A549 (cell line): ENCODE measurements around the gene GREB1. TPM values are rescaled to one million over a fixed set of nuclear protein-coding genes. Genes with fewer than 3 reads are reported as not detected.

ENCODE experiments used
- ATAC-seq, 2 experiments: fragments of 200-7000 bp in 1 of 2; fragments of >200 bp in 1 of 2; cut with Nextera tagmentation in 1 of 2; cut with Tn5 transposase in 1 of 2; 3 replicates each; pipeline versions ENCODE4 v1.8.0 to v1.9.1; 2018 to 2020; ENCODE audit warnings: mild to moderate bottlenecking in 1 of 2, moderate library complexity in 1 of 2
- CTCF ChIA-PET: fragments of 300-600 bp; sonication (Branson Sonifier 250); formaldehyde crosslinking; extraction: SDS; loops from one replicate; lab custom pipeline; 2021; ENCODE audit warnings: antibody characterized with exemption, inconsistent platforms; lab: Yijun Ruan, JAX
- POLR2A ChIA-PET: fragments of 350-600 bp; formaldehyde crosslinking; extraction: SDS; loops from one replicate; lab custom pipeline; 2021; ENCODE audit warnings: antibody characterized with exemption, inconsistent platforms; lab: Yijun Ruan, JAX
- DNase-seq, 2 experiments: peaks; one replicate each; pipeline versions ENCODE4 v3.0.0 to v3.0.0-alpha.2; 2011 to 2016; ENCODE audit warnings: low read depth in 1 of 2, low spot score in 1 of 2
- FAIRE-seq: peaks from 2 replicates; lab custom pipeline; 2011; peaks lifted over from hg19 to GRCh38; lab: Jason Lieb, UNC
- H3K27ac ChIP-seq, 2 experiments: fragments of >200 bp; sonication (Bioruptor Twin); formaldehyde crosslinking; 3 replicates each; pipeline ENCODE4 v1.5.1; 2016 to 2017
- H3K4me1 ChIP-seq: fragments of >200 bp; sonication (Bioruptor Twin); formaldehyde crosslinking; 3 replicates; pipeline ENCODE4 v1.6.1; 2016
- H3K4me2 ChIP-seq: fragments of >200 bp; sonication (Bioruptor Twin); formaldehyde crosslinking; 3 replicates; pipeline ENCODE4 v1.6.1; 2016
- H3K4me3 ChIP-seq: fragments of >200 bp; sonication (Bioruptor Twin); formaldehyde crosslinking; 3 replicates; pipeline ENCODE4 v1.5.1; 2016
- H3K9me3 ChIP-seq: fragments of >200 bp; sonication (Bioruptor Twin); formaldehyde crosslinking; 3 replicates; pipeline ENCODE4 v1.6.1; 2016
- ATOH8 ChIP-seq: fragments of 250-450 bp; sonication (Bioruptor Pico); IDR thresholded peaks from 2 replicates; pipeline ENCODE4 v1.5.0; 2020; ENCODE audit warnings: low read depth, mild to moderate bottlenecking, moderate library complexity
- BCL3 ChIP-seq: fragments of >200 bp; sonication (Bioruptor Twin); formaldehyde crosslinking; IDR thresholded peaks from 3 replicates; pipeline ENCODE4 v1.6.1; 2016
- CEBPB ChIP-seq, 2 experiments: fragments of >200 bp in 1 of 2; sonication (Bioruptor Twin) in 1 of 2; formaldehyde crosslinking in 1 of 2; IDR thresholded peaks; 2 replicates each; pipeline ENCODE4 v1.6.1; 2012 to 2016
- CHD2 ChIP-seq: fragments of 150-350 bp; IDR thresholded peaks from 2 replicates; pipeline ENCODE4 v1.6.1; 2014; ENCODE audit warnings: low read length; ENCODE audit not compliant: partially characterized antibody
- CHD4 ChIP-seq: fragments of 200-600 bp; sonication (generic); IDR thresholded peaks from 2 replicates; pipeline ENCODE4 v1.6.1; 2016; ENCODE audit warnings: antibody characterized with exemption, mild to moderate bottlenecking, borderline replicate concordance
- EHF ChIP-seq: fragments of 250-450 bp; sonication (Bioruptor Pico); IDR thresholded peaks from 2 replicates; pipeline ENCODE4 v1.5.0; 2020; ENCODE audit warnings: mild to moderate bottlenecking
- EHMT2 ChIP-seq: fragments of 200-600 bp; sonication (generic); IDR thresholded peaks from 2 replicates; pipeline ENCODE4 v1.6.1; 2016; ENCODE audit warnings: antibody characterized with exemption, low read depth, mild to moderate bottlenecking, moderate library complexity
- ESRRA ChIP-seq: fragments of 150-350 bp; IDR thresholded peaks from 2 replicates; pipeline ENCODE4 v1.6.1; 2014; ENCODE audit warnings: mild to moderate bottlenecking, low read length, borderline replicate concordance
- FOSL2 ChIP-seq, 2 experiments: fragments of 450-650 bp in 1 of 2; fragments of >200 bp in 1 of 2; sonication (Bioruptor Twin) in 1 of 2; formaldehyde crosslinking; IDR thresholded peaks; 2 replicates each; pipeline versions ENCODE4 v1.5.0 to v1.6.1; 2016 to 2020; ENCODE audit warnings: mild to moderate bottlenecking in 1 of 2, moderate library complexity in 1 of 2
- HES2 ChIP-seq: fragments of >200 bp; sonication (Bioruptor Twin); formaldehyde crosslinking; IDR thresholded peaks from 2 replicates; pipeline ENCODE4 v1.6.1; 2016
- KDM5A ChIP-seq: fragments of 200-600 bp; sonication (generic); IDR thresholded peaks from 2 replicates; pipeline ENCODE4 v1.6.1; 2016; ENCODE audit warnings: antibody characterized with exemption, mild to moderate bottlenecking
- MAFK ChIP-seq: fragments of 450-650 bp; IDR thresholded peaks from 2 replicates; pipeline ENCODE4 v1.6.1; 2014; ENCODE audit not compliant: partially characterized antibody
- MAX ChIP-seq: IDR thresholded peaks from 2 replicates; pipeline ENCODE4 v1.6.1; 2012
- POLR2AphosphoS2 ChIP-seq: conservative IDR thresholded peaks from 2 replicates; pipeline ENCODE4 v1.6.1; 2012; ENCODE audit warnings: low read length, improper control_type of control experiment, inconsistent platforms
- REST ChIP-seq: fragments of 200-600 bp; sonication (generic); IDR thresholded peaks from 2 replicates; pipeline ENCODE4 v1.6.1; 2016; ENCODE audit warnings: antibody characterized with exemption, mild to moderate bottlenecking, moderate library complexity
- RFX5 ChIP-seq: fragments of 450-650 bp; IDR thresholded peaks from 2 replicates; pipeline ENCODE4 v1.7.1; 2014; ENCODE audit warnings: antibody characterized with exemption, mild to moderate bottlenecking, moderate library complexity
- RNF2 ChIP-seq: fragments of 200-600 bp; sonication (generic); IDR thresholded peaks from 2 replicates; pipeline ENCODE4 v1.6.1; 2016; ENCODE audit warnings: low read depth, mild to moderate bottlenecking, antibody characterized with exemption, moderate library complexity, borderline replicate concordance
- SREBF2 ChIP-seq: fragments of 450-650 bp; IDR thresholded peaks from 2 replicates; pipeline ENCODE4 v1.6.1; 2014; ENCODE audit warnings: mild to moderate bottlenecking, moderate library complexity
- TP53 ChIP-seq: fragments of 250-450 bp; sonication (Bioruptor Pico); IDR thresholded peaks from 2 replicates; pipeline ENCODE4 v1.5.0; 2021; ENCODE audit warnings: mild to moderate bottlenecking, moderate library complexity
- ZC3H11A ChIP-seq: fragments of 450-650 bp; IDR thresholded peaks from 2 replicates; pipeline ENCODE4 v1.6.1; 2014; ENCODE audit warnings: antibody characterized with exemption, mild to moderate bottlenecking
- ZSCAN20 ChIP-seq: fragments of 250-450 bp; sonication (Bioruptor Pico); IDR thresholded peaks from 2 replicates; pipeline ENCODE4 v1.8.0; 2022; ENCODE audit warnings: mild to moderate bottlenecking, moderate library complexity
- WGBS: methylation state at CpG from one replicate; pipeline ENCODE4 v1.1.6; 2017; ENCODE audit errors: missing lambda C conversion rate; 5-methylcytosine and 5-hydroxymethylcytosine counted together
- polyA plus RNA-seq, 4 experiments: library from polyadenylated mRNA; depleted of rRNA in 3 of 4; stranded (reverse); fragments of >200 nt; fragmentation: RNase III in 1 of 4; extraction: RNeasy Plus Mini Kit Qiagen cat#74134 plus additional on column Dnase treatment in 1 of 4; gene quantifications; 2 replicates in 3 of 4; 3 replicates in 1 of 4; pipeline ENCODE4 v1.2.3, GENCODE V29; 2011 to 2017

Gene GREB1
- polyA plus RNA-seq, 2 of the 4 experiments (the other 2 are of a cell fraction): 1.1 to 1.3 TPM

- TF ChIP-seq REST (no peak), EHMT2 (no peak), RNF2 (no peak), SREBF2 (no peak), ZC3H11A (no peak), EHF (no peak), TP53 (no peak)
Measured at GRCh38 chr2:11640132-11640531, 106.3 kb downstream of the GREB1 start (continued).

- CTCF ChIA-PET: interaction anchor here (0.7 to 1.4 kb wide), 3 partner anchors 45 to 810 kb away, joined by 4 read pairs; no protein-coding TSS in a partner anchor
- Histone ChIP-seq H3K4me3 (no peak overlapping the region), H3K9me3 (no peaks in the 10 kb centered on the region), H3K4me1 (no peaks in the 10 kb centered on the region), H3K27ac (no peak overlapping the region), H3K4me2 (no peak overlapping the region)
- ATAC-seq: peak; percentile 56 to 70; a peak in 4 of 6 replicates
- 45% methylated on average over 7 of the region's 7 CpGs for WGBS
- peak in 1 of 2 experiments; percentile 27 for DNase-seq
- POLR2A ChIA-PET: no interaction called here
- TF ChIP-seq CHD2 (no peak), KDM5A (no peak), MAX (no peak), CEBPB (IDR thresholded peaks at IDR 0.05) (no peak), ESRRA (no peak), CHD4 (no peak), ATOH8 (no peak), ZSCAN20 (CRISPR knock-in tag) (no peak), BCL3 (no peak), EHF (no peak)
- FAIRE-seq: no peak
Measured at GRCh38 chr2:11642972-11643371, 109.1 kb downstream of the GREB1 start.

GRCh38 chr2:11644293-11644692 is 110.4 kb downstream of the GREB1 start:
- no peak overlapping the region for H3K4me2 ChIP-seq
- ChIA-PET CTCF (interaction anchor here (1.0 kb wide), 1 partner anchor 49 kb away, joined by 3 read pairs; no protein-coding TSS in a partner anchor), POLR2A (interaction anchor here (0.6 kb wide), 1 partner anchor 53 kb away, joined by 3 read pairs; no protein-coding TSS in a partner anchor)
- DNase-seq: no peak
- 7% methylated on average over 3 of the region's 3 CpGs for WGBS
- no peak for FAIRE-seq
- no peaks in the 10 kb centered on the region for H3K4me1 ChIP-seq
- ATAC-seq: no peak
- no peak overlapping the region for H3K27ac ChIP-seq
- no peaks in the 10 kb centered on the region for H3K9me3 ChIP-seq
- H3K4me3 ChIP-seq: no peak overlapping the region
- TF ChIP-seq FOSL2 (IDR thresholded peaks at IDR 0.05) (no peak), FOSL2 (CRISPR knock-in tag; IDR thresholded peaks at IDR 0.05) (no peak), KDM5A (no peak), HES2 (no peak), EHF (no peak), ATOH8 (no peak), BCL3 (no peak), ZC3H11A (no peak), ESRRA (no peak), RFX5 (no peak), MAFK (no peak), CHD2 (no peak), REST (no peak), POLR2AphosphoS2 (no peak)
